GM12878 (cell line): Measurements from ENCODE around the gene TNS4. TPM values are rescaled to one million over a fixed set of nuclear protein-coding genes. Genes with fewer than 3 reads are reported as not detected.

ENCODE experiments used
- ATAC-seq: fragments of 200-7000 bp; cut with Tn5 transposase; 3 replicates; pipeline ENCODE4 v1.9.1; 2020; ENCODE audit warnings: mild to moderate bottlenecking, moderate library complexity
- BruUV-seq: library from RNA; stranded (reverse); fragments of 400-500 nt; replicated peaks from 2 replicates; lab custom pipeline; 2021; lab: Mats Ljungman, UMichigan
- CTCF ChIA-PET: fragments of 300-600 bp; sonication (Branson Sonifier 250); formaldehyde crosslinking; extraction: SDS; loops from one replicate; lab custom pipeline; 2021; ENCODE audit warnings: inconsistent platforms; lab: Yijun Ruan, JAX
- POLR2A ChIA-PET: fragments of 350-600 bp; formaldehyde crosslinking; extraction: SDS; loops from one replicate; lab custom pipeline; 2021; ENCODE audit warnings: inconsistent platforms; lab: Charles Lee
- RAD21 ChIA-PET: fragments of 300-600 bp; sonication (Branson Sonifier 250); formaldehyde crosslinking; loops from one replicate; lab custom pipeline; 2023; ENCODE audit warnings: antibody characterized with exemption; ENCODE audit not compliant: unreplicated experiment; lab: Charles Lee
- SMC1A ChIA-PET: fragments of 300-600 bp; sonication (Branson Sonifier 250); formaldehyde crosslinking; loops from one replicate; lab custom pipeline; 2023; ENCODE audit not compliant: unreplicated experiment, uncharacterized antibody; lab: Charles Lee
- DNase-seq: peaks from one replicate; pipeline ENCODE4 v3.0.0-alpha.2; 2011; ENCODE audit warnings: low read depth, low spot score
- FAIRE-seq: peaks from 3 replicates; lab custom pipeline; 2011; peaks lifted over from hg19 to GRCh38; lab: Jason Lieb, UNC
- H2AFZ ChIP-seq: 2 replicates; pipeline ENCODE4 v1.6.0; 2011; ENCODE audit warnings: low read depth, low read length, control low read depth; ENCODE audit not compliant: control insufficient read depth
- H3K27ac ChIP-seq: 2 replicates; pipeline ENCODE4 v1.5.1; 2011; ENCODE audit warnings: control low read depth; ENCODE audit not compliant: control insufficient read depth, insufficient read depth
- H3K27me3 ChIP-seq, 2 experiments: replicated peaks in 1 of 2; 2 replicates each; pipeline versions ENCODE4 v1.6.0 to v1.6.1; 2011; ENCODE audit warnings: low read length in 1 of 2; ENCODE audit not compliant: control insufficient read depth in 2 of 2, insufficient read depth in 2 of 2
- H3K36me3 ChIP-seq, 2 experiments: 2 replicates each; pipeline ENCODE4 v1.5.1; 2011; ENCODE audit warnings: low read length in 1 of 2; ENCODE audit not compliant: control insufficient read depth in 2 of 2, insufficient read depth in 2 of 2
- H3K4me1 ChIP-seq: 2 replicates; pipeline ENCODE4 v1.6.1; 2011; ENCODE audit warnings: mild to moderate bottlenecking, low read length, moderate library complexity, mixed read lengths; ENCODE audit not compliant: control insufficient read depth, insufficient read depth
- H3K4me2 ChIP-seq: 2 replicates; pipeline ENCODE4 v1.6.0; 2011; ENCODE audit warnings: control low read depth; ENCODE audit not compliant: control insufficient read depth, insufficient read depth
- H3K4me3 ChIP-seq: fragments of 200-600 bp; sonication (generic); 2 replicates; pipeline ENCODE4 v1.5.1; 2016
- H3K79me2 ChIP-seq: 2 replicates; pipeline ENCODE4 v1.6.0; 2011; ENCODE audit warnings: low read length; ENCODE audit not compliant: control insufficient read depth, insufficient read depth
- H3K9ac ChIP-seq: 2 replicates; pipeline ENCODE4 v1.8.0; 2011; ENCODE audit warnings: low read length, control low read depth, mixed read lengths; ENCODE audit not compliant: control insufficient read depth, insufficient read depth
- H3K9me3 ChIP-seq: replicated peaks from 3 replicates; pipeline ENCODE4 v1.5.1; 2011; ENCODE audit warnings: mild to moderate bottlenecking, low read length; ENCODE audit not compliant: control insufficient read depth, insufficient read depth
- H4K20me1 ChIP-seq: 2 replicates; pipeline ENCODE4 v1.6.0; 2011; ENCODE audit not compliant: control insufficient read depth, insufficient read depth
- ATF7 ChIP-seq: fragments of 450-650 bp; IDR thresholded peaks from 2 replicates; pipeline ENCODE4 v1.6.1; 2016; ENCODE audit warnings: low read depth, mild to moderate bottlenecking
- BCL3 ChIP-seq: IDR thresholded peaks from 2 replicates; pipeline ENCODE4 v1.6.1; 2011; ENCODE audit warnings: borderline replicate concordance, low read depth, mild to moderate bottlenecking, moderate library complexity, low read length; ENCODE audit not compliant: insufficient read depth, poor library complexity, severe bottlenecking
- CBFB ChIP-seq: IDR thresholded peaks from 2 replicates; pipeline ENCODE4 v1.6.1; 2016; ENCODE audit warnings: antibody characterized with exemption, low read depth
- CBX5 ChIP-seq: sonication (generic); IDR thresholded peaks from 2 replicates; pipeline ENCODE4 v1.6.1; 2016; ENCODE audit warnings: low read depth, moderate library complexity, mild to moderate bottlenecking, inconsistent platforms
- CREM ChIP-seq: IDR thresholded peaks from 2 replicates; pipeline ENCODE4 v1.6.1; 2014; ENCODE audit warnings: antibody characterized with exemption, low read depth
- EP300 ChIP-seq, 2 experiments: fragments of 150-350 bp in 1 of 2; IDR thresholded peaks; 2 replicates each; pipeline ENCODE4 v1.6.1; 2011 to 2012; ENCODE audit warnings: low read depth in 2 of 2, low read length in 2 of 2, borderline replicate concordance in 1 of 2, improper control_type of control experiment in 1 of 2, inconsistent platforms in 1 of 2; ENCODE audit not compliant: control insufficient read depth in 1 of 2
- HDGF ChIP-seq: fragments of 450-650 bp; IDR thresholded peaks from 2 replicates; pipeline ENCODE4 v1.6.1; 2016; ENCODE audit warnings: antibody characterized with exemption
- IKZF1 ChIP-seq: fragments of 450-650 bp; conservative IDR thresholded peaks from 2 replicates; pipeline ENCODE4 v1.6.1; 2017; ENCODE audit warnings: antibody characterized with exemption, mild to moderate bottlenecking
- POLR2AphosphoS2 ChIP-seq: IDR thresholded peaks from 2 replicates; pipeline ENCODE4 v1.6.1; 2011; ENCODE audit warnings: low read depth, mild to moderate bottlenecking, low read length, improper control_type of control experiment, moderate library complexity
- POLR2AphosphoS5 ChIP-seq: IDR thresholded peaks from 2 replicates; pipeline ENCODE4 v1.6.1; 2011; ENCODE audit warnings: mild to moderate bottlenecking, low read length, inconsistent platforms
- RB1 ChIP-seq: fragments of 450-650 bp; formaldehyde crosslinking; IDR thresholded peaks from 2 replicates; pipeline ENCODE4 v1.6.1; 2017; ENCODE audit warnings: mild to moderate bottlenecking, borderline replicate concordance
- RELA ChIP-seq: fragments of 450-650 bp; IDR thresholded peaks from 2 replicates; pipeline ENCODE4 v1.8.0; 2014; ENCODE audit warnings: borderline replicate concordance; ENCODE audit not compliant: partially characterized antibody
- SMC3 ChIP-seq: IDR thresholded peaks from 2 replicates; pipeline ENCODE4 v1.6.1; 2011; ENCODE audit warnings: low read length, improper control_type of control experiment, borderline replicate concordance
- SPI1 ChIP-seq: IDR thresholded peaks from 2 replicates; pipeline ENCODE4 v1.6.1; 2011; ENCODE audit warnings: low read depth, mild to moderate bottlenecking, low read length, moderate library complexity, borderline replicate concordance; ENCODE audit not compliant: insufficient read depth
- TAF1 ChIP-seq: IDR thresholded peaks from 2 replicates; pipeline ENCODE4 v1.6.1; 2011; ENCODE audit warnings: mild to moderate bottlenecking, low read depth, low read length, borderline replicate concordance
- TCF3 ChIP-seq: IDR thresholded peaks from 2 replicates; pipeline ENCODE4 v1.6.1; 2012; ENCODE audit warnings: low read depth, mild to moderate bottlenecking, low read length, borderline replicate concordance; ENCODE audit not compliant: insufficient read depth
- ZNF687 ChIP-seq: fragments of 450-650 bp; IDR thresholded peaks from 2 replicates; pipeline ENCODE4 v1.6.1; 2017; ENCODE audit warnings: mild to moderate bottlenecking, moderate library complexity
- WGBS: methylation state at CpG from one replicate; pipeline ENCODE4 v1.1.6; 2016; ENCODE audit warnings: low lambda C conversion rate; ENCODE audit not compliant: insufficient replicate concordance, insufficient coverage; ENCODE audit errors: missing lambda C conversion rate; 5-methylcytosine and 5-hydroxymethylcytosine counted together
- in situ Hi-C: fragments of 300-500 bp; cut with MboI; formaldehyde crosslinking; loops from 9 replicates; pipeline ENCODE4 v1.14.3; 2018; ENCODE audit warnings: mixed read lengths
- intact Hi-C: fragments of 100-400 bp; cut with micrococcal nuclease; formaldehyde crosslinking; loops from one replicate; pipeline ENCODE4 v1.14.2; 2022; ENCODE audit not compliant: unreplicated experiment
- polyA plus RNA-seq, 11 experiments: library from polyadenylated mRNA; depleted of rRNA in 4 of 11; unstranded in 6 of 11; stranded (reverse) in 5 of 11; fragments of >200 nt; fragmentation: Nextera tagmentation in 4 of 11; fragmentation: Illumina TruSeq in 1 of 11; extraction: Ambion mirVana in 4 of 11; extraction: Trizol in 1 of 11; gene quantifications; 1 replicate in 1 of 11; 2 replicates in 10 of 11; pipeline versions ENCODE4 v1.2.1 to v1.2.3, GENCODE V29; 2011 to 2016; ENCODE audit warnings: inconsistent platforms in 2 of 11, missing spikeins in 2 of 11, low read depth in 1 of 11
- total RNA-seq, 4 experiments: library from RNA; depleted of rRNA in 3 of 4; stranded (reverse); fragments of >200 nt in 3 of 4; fragmentation: Illumina TruSeq in 1 of 4; extraction: Trizol in 1 of 4; gene quantifications; 2 replicates each; pipeline versions ENCODE4 v1.2.1 to v1.2.3, GENCODE V29; 2013 to 2021

The TNS4 gene
- total and polyA plus RNA-seq, 10 of the 15 experiments (the other 5 are each of a cell fraction or from before 2014, with no cell fraction given) = 0.10 to 0.90 (median 0.68) TPM; not detected in 2

DNA sequence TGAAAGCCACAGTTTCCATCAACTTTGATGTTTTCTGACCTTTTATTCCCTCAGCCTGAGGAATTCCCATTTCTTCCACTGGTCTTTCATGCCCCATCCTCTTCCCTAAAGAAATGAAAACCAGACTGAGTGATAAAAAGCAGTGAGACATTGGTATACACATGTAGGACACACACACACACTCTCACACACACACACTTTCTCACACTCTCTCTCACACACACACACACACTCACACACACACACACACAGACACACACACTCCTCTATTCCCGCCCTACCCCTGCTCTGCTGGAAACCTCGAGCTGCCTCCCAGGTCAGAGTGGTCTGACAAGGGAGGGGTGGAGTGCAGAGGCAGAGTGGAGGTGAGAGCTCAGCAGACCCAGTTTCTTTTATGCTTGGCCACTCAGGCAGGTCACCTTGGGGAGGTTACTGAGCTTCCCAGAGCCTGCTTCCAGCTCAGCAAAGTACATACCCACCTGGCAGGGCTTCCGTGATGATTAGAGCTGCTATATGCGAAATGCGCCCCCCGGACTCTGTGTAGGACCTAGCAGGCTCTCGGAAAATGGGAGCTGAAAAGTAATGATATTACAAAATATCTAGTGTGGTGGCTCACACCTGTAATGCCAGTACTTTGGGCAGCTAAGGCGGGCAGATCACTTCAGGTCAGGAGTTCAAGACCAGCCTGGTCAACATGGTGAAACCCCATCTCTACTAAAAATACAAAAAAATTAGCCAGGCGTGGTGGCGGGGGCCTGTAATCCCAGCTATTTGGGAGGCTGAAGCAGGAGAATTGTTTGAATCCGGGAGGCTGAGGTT is 33.2 kb upstream of the TNS4 start:
- BruUV-seq = no TSS peak
- Histone ChIP-seq H4K20me1 (no peaks in the 10 kb centered on the region), H3K27me3 (no peaks in the 10 kb centered on the region), H3K79me2 (no peaks in the 10 kb centered on the region), H3K36me3 (no peaks in the 10 kb centered on the region), H3K4me3 (no peak overlapping the region), H3K9me3 (no peaks in the 10 kb centered on the region), H3K9ac (no peak overlapping the region), H3K4me1 (peaks cover 60% of the 10 kb centered on the region), H2AFZ (no peak overlapping the region), H3K4me2 (no peak overlapping the region), H3K27ac (no peak overlapping the region)
- ChIA-PET POLR2A (interaction anchor here (0.6 to 7.0 kb wide), 16 partner anchors 8 to 175 kb away, joined by 3 to 63 read pairs (median 4); partner anchors contain the start of genes IGFBP4 and TOP2A), SMC1A (interaction anchor here (0.6 to 15.5 kb wide), 30 partner anchors 8 to 268 kb away, joined by 3 to 430 read pairs (median 8); partner anchors contain the start of genes CCR7 and TOP2A), CTCF (interaction anchor here (0.7 to 19.2 kb wide), 23 partner anchors 9 to 1129 kb away, joined by 3 to 318 read pairs (median 21); partner anchors contain the start of genes CCR7, GJD3, IGFBP4 and RARA), RAD21 (interaction anchor here (0.8 to 16.5 kb wide), 23 partner anchors 8 to 1153 kb away, joined by 3 to 514 read pairs (median 9); partner anchors contain the start of genes CCR7, GJD3, IGFBP4 and TOP2A)
- in situ Hi-C loops = loop anchor here (5.0 to 25.0 kb wide), 3 partner anchors 97 to 227 kb away; partner anchors contain the start of genes IGFBP4 and RARA
- intact Hi-C loops = loop anchor here (5.0 kb wide), 1 partner anchor 232 kb away; no protein-coding TSS in a partner anchor
- WGBS = 76% methylated on average over 11 of the region's 11 CpGs
- FAIRE-seq (no peak), DNase-seq (no peak), ATAC-seq (peak; percentile 6; the same call in 2 of the 3 replicates)
- TF ChIP-seq POLR2AphosphoS2 (no peak), CBFB (no peak), IKZF1 (peak; percentile 47; the same call in 1 of the 2 replicates), CREM (no peak), POLR2AphosphoS5 (no peak), CBX5 (no peak), RELA (no peak), SMC3 (no peak), BCL3 (no peak), ATF7 (peak; percentile 23; the same call in 1 of the 2 replicates), EP300 (IDR thresholded peaks at IDR 0.05; ENCODE audit: borderline replicate concordance in 1 of 2, control insufficient read depth in 1 of 2, low read depth in 2 of 2, low read length in 2 of 2) (no peak), HDGF (peak; percentile 89), TAF1 (no peak), RB1 (no peak), TCF3 (no peak), ZNF687 (0 out of 2 replicates have a peak, but pooled peaks have one; percentile 37), SPI1 (no peak)
